Keratinocyte (primary cell): ENCODE data around the gene TM4SF5. TPM values are rescaled to one million over a fixed set of nuclear protein-coding genes. Genes with fewer than 3 reads are reported as not detected.

ENCODE experiments used
- DNase-seq: peaks from one replicate; pipeline ENCODE4 v3.0.0-alpha.2; 2011; ENCODE audit warnings: low read depth, missing footprints, low spot score
- FAIRE-seq: peaks from 2 replicates; lab custom pipeline; 2011; peaks lifted over from hg19 to GRCh38; lab: Jason Lieb, UNC
- H2AFZ ChIP-seq: 2 replicates; pipeline ENCODE4 v1.6.0; 2012; ENCODE audit warnings: low read length, control low read depth, inconsistent platforms; ENCODE audit not compliant: control insufficient read depth
- H3K27ac ChIP-seq: 2 replicates; pipeline ENCODE4 v1.5.1; 2011; ENCODE audit warnings: low read length; ENCODE audit not compliant: control insufficient read depth, insufficient read depth
- H3K27me3 ChIP-seq: 3 replicates; pipeline ENCODE4 v1.6.0; 2011; ENCODE audit warnings: low read length; ENCODE audit not compliant: control insufficient read depth, insufficient read depth; ENCODE audit errors: extremely low read depth
- H3K36me3 ChIP-seq, 2 experiments: 2 replicates in 1 of 2; 3 replicates in 1 of 2; pipeline ENCODE4 v1.5.1; 2011; ENCODE audit warnings: low read length in 2 of 2, mild to moderate bottlenecking in 1 of 2; ENCODE audit not compliant: control insufficient read depth in 2 of 2, insufficient read depth in 2 of 2; ENCODE audit errors: extremely low read depth in 1 of 2
- H3K4me1 ChIP-seq: 3 replicates; pipeline ENCODE4 v1.5.1; 2011; ENCODE audit warnings: low read length; ENCODE audit not compliant: control insufficient read depth, insufficient read depth; ENCODE audit errors: extremely low read depth
- H3K4me2 ChIP-seq: 3 replicates; pipeline ENCODE4 v1.6.0; 2011; ENCODE audit warnings: low read depth, low read length; ENCODE audit not compliant: control insufficient read depth, insufficient read depth; ENCODE audit errors: extremely low read depth
- H3K4me3 ChIP-seq, 3 experiments: fragments of 200-600 bp in 1 of 3; sonication (generic) in 1 of 3; 2 replicates in 2 of 3; 3 replicates in 1 of 3; pipeline ENCODE4 v1.5.1; 2011 to 2016; ENCODE audit warnings: low read length in 3 of 3, mild to moderate bottlenecking in 3 of 3, control low read depth in 2 of 3, inconsistent platforms in 1 of 3, low read depth in 1 of 3, mixed read lengths in 1 of 3, mixed run types in 1 of 3, moderate library complexity in 1 of 3; ENCODE audit not compliant: control insufficient read depth in 2 of 3, insufficient read depth in 2 of 3; ENCODE audit errors: extremely low read depth in 1 of 3
- H3K79me2 ChIP-seq: 2 replicates; pipeline ENCODE4 v1.6.0; 2012; ENCODE audit warnings: low read length; ENCODE audit not compliant: control insufficient read depth, insufficient read depth
- H3K9ac ChIP-seq: 3 replicates; pipeline ENCODE4 v1.6.0; 2011; ENCODE audit warnings: low read length; ENCODE audit not compliant: control insufficient read depth, insufficient read depth; ENCODE audit errors: extremely low read depth
- H3K9me1 ChIP-seq: 3 replicates; pipeline ENCODE4 v1.6.0; 2011; ENCODE audit warnings: low read length; ENCODE audit not compliant: control insufficient read depth, insufficient read depth; ENCODE audit errors: extremely low read depth
- H3K9me3 ChIP-seq: 2 replicates; pipeline ENCODE4 v1.5.1; 2012; ENCODE audit warnings: low read depth, low read length; ENCODE audit not compliant: control insufficient read depth
- H4K20me1 ChIP-seq: 3 replicates; pipeline ENCODE4 v1.6.0; 2011; ENCODE audit warnings: low read length; ENCODE audit not compliant: control insufficient read depth, insufficient read depth; ENCODE audit errors: extremely low read depth
- EZH2 ChIP-seq: IDR thresholded peaks from one replicate; pipeline ENCODE4 v1.6.1; 2012; ENCODE audit warnings: inconsistent platforms, mild to moderate bottlenecking, low read length, moderate library complexity
- dilution Hi-C: fragments of 300-500 bp; cut with MboI; formaldehyde crosslinking; loops from one replicate; pipeline ENCODE4 v1.7.0; 2020; ENCODE audit warnings: low sequenced_read_pairs; ENCODE audit not compliant: extremely low pct_ligation_motif_present
- polyA plus RNA-seq, 5 experiments: library from polyadenylated mRNA; depleted of rRNA in 3 of 5; stranded (reverse) in 3 of 5; stranded (forward) in 1 of 5; unstranded in 1 of 5; fragments of >200 nt; gene quantifications; 1 replicate in 1 of 5; 2 replicates in 3 of 5; 3 replicates in 1 of 5; pipeline versions ENCODE4 v1.2.1 to v1.2.3, GENCODE V29; 2011 to 2012; ENCODE audit warnings: missing spikeins in 2 of 5, low read depth in 1 of 5, low replicate concordance in 1 of 5
- TF ChIP-seq, protein P1 (sequence below), 3 experiments: IDR thresholded peaks in 1 of 3; conservative IDR thresholded peaks in 1 of 3; optimal IDR thresholded peaks in 1 of 3; 2 replicates in 2 of 3; 3 replicates in 1 of 3; pipeline versions ENCODE3 to v1.5.1; 2011; ENCODE audit warnings: low read length in 3 of 3, mild to moderate bottlenecking in 3 of 3, moderate library complexity in 2 of 3, control low read depth in 1 of 3, inconsistent platforms in 1 of 3; ENCODE audit not compliant: insufficient read depth in 2 of 3; ENCODE audit errors: extremely low read depth in 1 of 3

The TM4SF5 gene
- polyA plus RNA-seq, 1 donor (not counting 4 experiments of a cell fraction or from before 2014, with no cell fraction given): not detected

DNA sequence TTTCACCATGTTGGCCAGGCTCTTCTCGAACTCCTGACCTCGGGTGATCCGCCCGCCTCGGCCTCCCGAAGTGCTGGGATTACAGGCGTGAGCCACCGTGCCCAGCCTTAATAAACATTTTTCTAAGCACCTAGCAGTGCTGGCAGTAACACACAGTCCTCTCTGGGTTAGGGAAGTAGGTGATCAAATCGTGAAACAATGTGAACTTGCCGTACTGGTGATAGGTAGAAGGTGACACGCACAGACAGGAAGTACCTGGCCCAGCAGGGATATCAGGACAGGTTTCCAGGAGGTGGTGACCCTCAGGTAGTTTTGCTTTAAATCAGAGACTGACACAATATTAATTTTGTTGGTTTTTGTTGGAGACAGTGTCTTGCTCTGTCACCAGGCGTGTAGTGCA, 39.8 kb downstream of the TM4SF5 start:
- TF ChIP-seq, protein P1, sequence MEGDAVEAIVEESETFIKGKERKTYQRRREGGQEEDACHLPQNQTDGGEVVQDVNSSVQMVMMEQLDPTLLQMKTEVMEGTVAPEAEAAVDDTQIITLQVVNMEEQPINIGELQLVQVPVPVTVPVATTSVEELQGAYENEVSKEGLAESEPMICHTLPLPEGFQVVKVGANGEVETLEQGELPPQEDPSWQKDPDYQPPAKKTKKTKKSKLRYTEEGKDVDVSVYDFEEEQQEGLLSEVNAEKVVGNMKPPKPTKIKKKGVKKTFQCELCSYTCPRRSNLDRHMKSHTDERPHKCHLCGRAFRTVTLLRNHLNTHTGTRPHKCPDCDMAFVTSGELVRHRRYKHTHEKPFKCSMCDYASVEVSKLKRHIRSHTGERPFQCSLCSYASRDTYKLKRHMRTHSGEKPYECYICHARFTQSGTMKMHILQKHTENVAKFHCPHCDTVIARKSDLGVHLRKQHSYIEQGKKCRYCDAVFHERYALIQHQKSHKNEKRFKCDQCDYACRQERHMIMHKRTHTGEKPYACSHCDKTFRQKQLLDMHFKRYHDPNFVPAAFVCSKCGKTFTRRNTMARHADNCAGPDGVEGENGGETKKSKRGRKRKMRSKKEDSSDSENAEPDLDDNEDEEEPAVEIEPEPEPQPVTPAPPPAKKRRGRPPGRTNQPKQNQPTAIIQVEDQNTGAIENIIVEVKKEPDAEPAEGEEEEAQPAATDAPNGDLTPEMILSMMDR (optimal IDR thresholded peaks at IDR 0.05 in 1 of 3, IDR thresholded peaks at IDR 0.05 in 1 of 3, conservative IDR thresholded peaks at IDR 0.05 in 1 of 3; ENCODE audit: extremely low read depth in 1 of 3, insufficient read depth in 2 of 3, low read length in 3 of 3): no peak
- no peak for TF ChIP-seq EZH2
- dilution Hi-C loops: no loop called here
- FAIRE-seq (peak; percentile 20), DNase-seq (no peak)
- H3K27ac ChIP-seq: no peak overlapping the region
- peaks cover 23 to 25% of the 10 kb centered on the region in 2 experiments for H3K36me3 ChIP-seq
- H3K9ac ChIP-seq: no peak overlapping the region
- H4K20me1 ChIP-seq: no peaks in the 10 kb centered on the region
- H3K4me2 ChIP-seq: no peak overlapping the region
- H3K9me3 ChIP-seq: no peaks in the 10 kb centered on the region
- peaks cover 9% of the 10 kb centered on the region for H3K4me1 ChIP-seq
- peaks cover 4% of the 10 kb centered on the region for H3K79me2 ChIP-seq
- H3K9me1 ChIP-seq: no peaks in the 10 kb centered on the region
- H2AFZ ChIP-seq: no peak overlapping the region
- H3K27me3 ChIP-seq: no peaks in the 10 kb centered on the region
- no peak overlapping the region for H3K4me3 ChIP-seq

DNA sequence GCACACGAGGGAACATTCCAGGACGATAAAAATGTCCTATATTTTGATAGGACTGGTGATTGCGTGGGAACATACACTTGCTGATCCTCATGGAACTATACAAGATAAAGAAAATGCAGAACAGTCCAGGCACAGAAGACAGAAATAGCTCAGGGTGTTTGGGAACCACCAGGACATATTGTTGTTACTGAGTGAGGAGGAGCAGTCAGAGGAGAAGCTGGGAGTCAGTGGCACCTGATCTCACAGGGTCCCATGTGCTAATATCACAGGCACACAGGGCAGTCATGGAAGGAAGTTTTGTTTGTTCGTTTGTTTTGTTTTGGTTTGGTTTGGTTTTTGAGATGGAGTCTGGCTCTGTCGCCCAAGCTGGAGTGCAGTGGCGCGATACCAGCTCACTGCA, 41.0 kb downstream of the TM4SF5 start:
- no peaks in the 10 kb centered on the region for H4K20me1 ChIP-seq
- H3K27ac ChIP-seq: no peak overlapping the region
- no peaks in the 10 kb centered on the region for H3K27me3 ChIP-seq
- no peak overlapping the region for H3K4me3 ChIP-seq
- H3K79me2 ChIP-seq: peaks cover 2% of the 10 kb centered on the region
- peaks cover 7% of the 10 kb centered on the region for H3K4me1 ChIP-seq
- no peak overlapping the region for H3K9ac ChIP-seq
- no peak for FAIRE-seq
- peaks cover 26 to 30% of the 10 kb centered on the region in 2 experiments for H3K36me3 ChIP-seq
- no peaks in the 10 kb centered on the region for H3K9me3 ChIP-seq
- no peak overlapping the region for H2AFZ ChIP-seq
- no peak for DNase-seq
- TF ChIP-seq, protein P1 (optimal IDR thresholded peaks at IDR 0.05 in 1 of 3, IDR thresholded peaks at IDR 0.05 in 1 of 3, conservative IDR thresholded peaks at IDR 0.05 in 1 of 3; ENCODE audit: extremely low read depth in 1 of 3, insufficient read depth in 2 of 3, low read length in 3 of 3): no peak
- TF ChIP-seq EZH2: no peak
- no peaks in the 10 kb centered on the region for H3K9me1 ChIP-seq
- no peak overlapping the region for H3K4me2 ChIP-seq
- dilution Hi-C loops: no loop called here
